HepG2 (cell line): ENCODE measurements around the gene CTNNBL1. TPM values are rescaled to one million over a fixed set of nuclear protein-coding genes. Genes with fewer than 3 reads are reported as not detected.

Source experiments
- ATAC-seq: fragments of 200-7000 bp; cut with Tn5 transposase; 3 replicates; pipeline ENCODE4 v1.9.1; 2020; ENCODE audit warnings: mild to moderate bottlenecking, moderate library complexity
- BruUV-seq: library from RNA; stranded (reverse); fragments of 400-500 nt; replicated peaks from 2 replicates; lab custom pipeline; 2021; lab: Mats Ljungman, UMichigan
- CTCF ChIA-PET: fragments of 300-600 bp; formaldehyde crosslinking; extraction: SDS; loops from one replicate; lab custom pipeline; 2021; ENCODE audit warnings: low total read pairs, inconsistent platforms, low intra/inter-chr PET ratio; lab: Yijun Ruan, JAX
- POLR2A ChIA-PET: fragments of 350-600 bp; sonication (Branson Sonifier 250); formaldehyde crosslinking; loops from one replicate; lab custom pipeline; 2020; ENCODE audit warnings: antibody characterized with exemption, inconsistent platforms; lab: Yijun Ruan, JAX
- DNase-seq: peaks from one replicate; pipeline ENCODE4 v3.0.0-alpha.2; 2015; ENCODE audit warnings: low spot score
- FAIRE-seq: peaks from 3 replicates; lab custom pipeline; 2011; peaks lifted over from hg19 to GRCh38; lab: Jason Lieb, UNC
- H2AFZ ChIP-seq: one replicate; pipeline ENCODE4 v1.6.1; 2011; ENCODE audit warnings: low read length, inconsistent platforms
- H3K27ac ChIP-seq: fragments of 300-600 bp; 3 replicates; pipeline ENCODE4 v1.8.0; 2011; ENCODE audit warnings: mixed run types, mild to moderate bottlenecking, mixed read lengths, low read length, inconsistent platforms; ENCODE audit not compliant: insufficient read depth; ENCODE audit errors: extremely low read length
- H3K27me3 ChIP-seq, 2 experiments: fragments of 200-600 bp in 1 of 2; 2 replicates in 1 of 2; 3 replicates in 1 of 2; pipeline versions ENCODE4 v1.6.0 to v1.8.0; 2011; ENCODE audit warnings: low read length in 2 of 2, mild to moderate bottlenecking in 2 of 2, moderate library complexity in 2 of 2, inconsistent platforms in 1 of 2; ENCODE audit not compliant: insufficient read depth in 2 of 2, control insufficient read depth in 1 of 2
- H3K36me3 ChIP-seq, 2 experiments: fragments of 200-600 bp in 1 of 2; replicated peaks in 1 of 2; 2 replicates in 1 of 2; 3 replicates in 1 of 2; pipeline versions ENCODE4 v1.5.1 to v1.8.0; 2011; ENCODE audit warnings: low read length in 2 of 2, inconsistent platforms in 1 of 2; ENCODE audit not compliant: insufficient read depth in 2 of 2, control insufficient read depth in 1 of 2
- H3K4me1 ChIP-seq: 2 replicates; pipeline ENCODE4 v1.5.1; 2012; ENCODE audit warnings: low read length, inconsistent platforms; ENCODE audit not compliant: insufficient read depth
- H3K4me2 ChIP-seq: 2 replicates; pipeline ENCODE4 v1.6.0; 2011; ENCODE audit warnings: low read depth, low read length, inconsistent platforms
- H3K4me3 ChIP-seq, 3 experiments: fragments of 200-600 bp in 1 of 3; sonication (generic), shearing (Covaris generic) in 1 of 3; replicated peaks in 1 of 3; 2 replicates each; pipeline ENCODE4 v1.5.1; 2011 to 2016; ENCODE audit warnings: low read length in 3 of 3, inconsistent platforms in 2 of 3, low read depth in 2 of 3, mild to moderate bottlenecking in 2 of 3, control low read depth in 1 of 3, mixed read lengths in 1 of 3; ENCODE audit not compliant: insufficient read depth in 1 of 3
- H3K79me2 ChIP-seq: one replicate; pipeline ENCODE4 v1.6.1; 2011; ENCODE audit warnings: low read length, inconsistent platforms; ENCODE audit not compliant: insufficient read depth
- H3K9ac ChIP-seq: 2 replicates; pipeline ENCODE4 v1.6.0; 2011; ENCODE audit warnings: mild to moderate bottlenecking, low read depth, low read length, inconsistent platforms; ENCODE audit not compliant: insufficient read depth
- H3K9me3 ChIP-seq: 2 replicates; pipeline ENCODE4 v1.5.1; 2012; ENCODE audit warnings: mild to moderate bottlenecking, low read length
- H4K20me1 ChIP-seq: 2 replicates; pipeline ENCODE4 v1.6.0; 2011; ENCODE audit warnings: inconsistent platforms, mild to moderate bottlenecking, low read length, moderate library complexity; ENCODE audit not compliant: insufficient read depth
- IRF1 ChIP-seq: sonication (generic); formaldehyde crosslinking; IDR thresholded peaks from 2 replicates; pipeline ENCODE4 v1.4.0; 2020; ENCODE audit warnings: low read depth, mild to moderate bottlenecking, missing genetic modification reagents
- MIXL1 ChIP-seq: IDR thresholded peaks from 2 replicates; pipeline ENCODE4 v1.6.1; 2016
- ZNF10 ChIP-seq: sonication (generic); formaldehyde crosslinking; IDR thresholded peaks from 2 replicates; pipeline ENCODE4 v1.4.0; 2020; ENCODE audit warnings: mild to moderate bottlenecking, low read depth, missing genetic modification reagents, borderline replicate concordance
- ZNF407 ChIP-seq: sonication (generic); formaldehyde crosslinking; IDR thresholded peaks from one replicate; pipeline ENCODE4 v1.5.1; 2020; ENCODE audit warnings: mild to moderate bottlenecking, missing genetic modification reagents; ENCODE audit errors: not compliant biosample characterization
- ZNF615 ChIP-seq: sonication (generic); formaldehyde crosslinking; IDR thresholded peaks from 2 replicates; pipeline ENCODE4 v1.5.0; 2020; ENCODE audit warnings: mild to moderate bottlenecking, missing genetic modification reagents, borderline replicate concordance
- WGBS: methylation state at CpG from one replicate; pipeline ENCODE4 v1.1.6; 2017; ENCODE audit warnings: low lambda C conversion rate; 5-methylcytosine and 5-hydroxymethylcytosine counted together
- in situ Hi-C: cut with HindIII; loops from 2 replicates; pipeline ENCODE4 v1.10.0; 2017; ENCODE audit warnings: low pct_unique_long_range_greater_than_20kb; ENCODE audit not compliant: extremely low pct_ligation_motif_present
- intact Hi-C: fragments of 100-400 bp; cut with micrococcal nuclease; formaldehyde crosslinking; loops from one replicate; pipeline ENCODE4 v1.10.0; 2022; ENCODE audit not compliant: unreplicated experiment
- polyA plus RNA-seq, 8 experiments: library from polyadenylated mRNA; depleted of rRNA in 3 of 8; stranded (reverse) in 7 of 8; unstranded in 1 of 8; fragments of >200 nt; fragmentation: Illumina TruSeq in 4 of 8; extraction: Trizol in 4 of 8; gene quantifications; 2 replicates each; pipeline versions ENCODE4 v1.2.1 to v1.2.3, GENCODE V29; 2011 to 2016; ENCODE audit warnings: low read depth in 4 of 8, missing spikeins in 1 of 8, mixed read lengths in 1 of 8; ENCODE audit not compliant: insufficient read depth in 1 of 8
- total RNA-seq, 5 experiments: library from RNA; depleted of rRNA; stranded (reverse); fragments of >200 nt; fragmentation: Illumina TruSeq; extraction: Trizol; gene quantifications; 2 replicates each; pipeline ENCODE4 v1.2.3, GENCODE V29; 2016; ENCODE audit warnings: low read depth in 1 of 5

Gene CTNNBL1
- total and polyA plus RNA-seq, 2 of the 13 experiments (the other 11 are each of a cell fraction or from before 2014, with no cell fraction given) = 49.3 to 94.6 TPM

DNA sequence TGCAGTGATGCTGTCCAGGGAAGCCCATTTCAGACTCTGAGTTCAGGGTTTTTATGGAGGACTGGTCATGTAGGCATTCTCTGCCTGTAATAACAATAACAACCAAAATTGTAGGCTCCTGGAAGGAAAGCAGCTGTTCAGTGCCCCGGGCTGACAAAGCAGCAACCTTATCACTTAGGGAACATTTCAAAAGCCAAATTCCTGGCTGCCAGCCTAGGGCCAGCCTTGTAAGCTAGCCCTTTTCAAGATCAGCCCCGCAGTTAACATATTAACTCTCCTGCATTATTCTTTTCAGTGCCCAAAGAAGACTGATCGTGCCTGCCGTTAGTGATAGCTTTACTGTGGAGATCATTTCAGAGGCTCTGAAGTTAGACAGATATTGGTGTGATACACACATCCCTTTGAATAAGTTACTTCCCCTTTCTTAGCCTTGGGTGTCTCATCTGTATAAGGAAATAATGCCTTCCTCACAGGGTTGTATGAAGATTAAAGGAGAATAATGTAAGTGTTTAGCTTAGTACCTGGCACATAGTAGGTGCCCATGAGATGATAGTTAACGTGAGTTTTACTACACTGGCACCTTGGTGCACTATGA is 44.1 kb downstream of the CTNNBL1 start:
- Histone ChIP-seq H2AFZ (no peak overlapping the region), H3K9me3 (no peaks in the 10 kb centered on the region), H3K9ac (no peak overlapping the region), H3K4me1 (peaks cover 27% of the 10 kb centered on the region)
- intact Hi-C loops (no loop called here), in situ Hi-C loops (no loop called here)
- POLR2A ChIA-PET = no interaction called here
- whole genome bisulfite sequencing = 98% methylated on average over 5 of the region's 5 CpGs
- TF ChIP-seq ZNF10 (CRISPR knock-in tag) (no peak), MIXL1 (no peak), IRF1 (no peak), ZNF407 (no peak), ZNF615 (CRISPR knock-in tag) (peak; percentile 97; the same call in 1 of the 2 replicates)
- TF ChIP-seq, all 625 proteins: peak for 1
- BruUV-seq = no TSS peak
- no peaks in the 10 kb centered on the region for H3K27me3 ChIP-seq
- CTCF ChIA-PET = no interaction called here
- H4K20me1 ChIP-seq = no peaks in the 10 kb centered on the region
- FAIRE-seq = no peak
- H3K36me3 ChIP-seq = peaks cover 17 to 44% of the 10 kb centered on the region in 2 experiments
- ATAC-seq = no peak
- DNase-seq = no peak
- no peak overlapping the region for H3K4me3 ChIP-seq
- H3K79me2 ChIP-seq = no peaks in the 10 kb centered on the region
- no peak overlapping the region for H3K27ac ChIP-seq
- H3K4me2 ChIP-seq = no peak overlapping the region
